ENCODE data around the gene ATE1.
"Not testable (repeated sequence)": the region's sequence is repeated elsewhere in the genome, so short reads cannot be mapped to it uniquely, and the experiment has no call there.

ATE1 gene

GRCh38 chr10:121774813-121775212 is 153.0 kb downstream of the ATE1 start:
- no peak for DNase-seq

DNA sequence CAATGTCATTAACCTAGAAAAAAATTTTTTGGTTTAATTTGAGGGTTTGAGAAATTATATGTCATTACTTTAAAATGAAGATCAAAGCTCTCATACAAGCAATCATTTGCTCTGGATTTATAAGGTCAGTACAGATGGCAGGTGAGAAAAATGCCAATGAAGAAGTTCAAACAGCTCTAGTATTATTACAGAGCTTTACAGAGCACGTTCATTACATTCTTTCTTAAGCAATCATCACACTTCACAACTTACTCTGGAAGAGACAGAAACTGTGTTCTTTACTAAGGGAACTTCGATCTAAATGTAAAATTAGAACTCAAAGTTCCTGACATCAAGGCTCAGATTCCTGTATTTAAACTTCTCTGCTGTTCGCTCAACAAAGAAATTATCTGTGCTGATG is 153.4 kb downstream of the ATE1 start:
- DNase-seq: no peak

DNA sequence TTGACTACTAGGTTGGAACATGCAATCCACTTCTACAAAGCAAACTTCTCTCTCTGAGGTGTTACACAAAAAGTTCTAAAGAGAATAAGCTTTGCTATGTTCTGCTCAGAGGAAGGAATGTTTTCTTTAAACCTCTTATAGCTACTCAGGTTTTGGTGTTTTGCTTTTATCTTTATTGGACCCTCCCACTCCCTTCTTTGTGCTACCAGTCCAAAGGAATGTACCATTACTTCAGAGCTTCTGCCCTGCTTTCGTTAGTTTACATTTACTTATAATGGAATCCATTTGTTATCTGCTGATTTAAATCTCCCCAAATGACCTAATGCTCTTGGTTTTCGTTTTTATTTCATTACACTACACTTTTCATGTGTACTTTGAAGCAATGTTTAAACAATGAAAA is 154.9 kb downstream of the ATE1 start:
- DNase-seq: no peak

DNA sequence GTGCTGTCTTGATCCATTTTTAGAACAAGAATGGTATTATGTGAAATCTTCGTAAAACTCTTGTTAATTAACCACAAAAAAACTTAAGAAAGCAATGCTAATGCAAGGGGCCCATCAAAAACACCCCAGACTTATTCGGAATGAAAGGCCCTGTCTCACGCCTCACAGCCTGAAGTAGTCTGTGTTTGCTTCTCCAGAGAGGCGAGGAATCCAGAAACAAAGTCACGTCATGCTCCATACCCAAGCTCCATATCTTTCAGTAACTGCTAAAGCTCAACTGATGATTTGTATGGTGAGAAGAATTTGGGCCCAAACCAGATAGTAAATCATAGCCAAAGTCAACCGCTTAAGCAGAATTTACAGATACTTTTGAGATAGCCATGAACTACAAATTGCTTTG is 155.4 kb downstream of the ATE1 start:
- no peak for DNase-seq

GRCh38 chr10:121771966-121772365 is 155.9 kb downstream of the ATE1 start:
- DNase-seq: no peak

- DNase-seq: no peak
Observed at GRCh38 chr10:121766426-121766825, 161.4 kb downstream of the ATE1 start.

- no peak for DNase-seq
Observed at GRCh38 chr10:121765204-121765603, 162.6 kb downstream of the ATE1 start.

- no peak for DNase-seq
Observed at GRCh38 chr10:121764233-121764942, 163.4 kb downstream of the ATE1 start.

DNA sequence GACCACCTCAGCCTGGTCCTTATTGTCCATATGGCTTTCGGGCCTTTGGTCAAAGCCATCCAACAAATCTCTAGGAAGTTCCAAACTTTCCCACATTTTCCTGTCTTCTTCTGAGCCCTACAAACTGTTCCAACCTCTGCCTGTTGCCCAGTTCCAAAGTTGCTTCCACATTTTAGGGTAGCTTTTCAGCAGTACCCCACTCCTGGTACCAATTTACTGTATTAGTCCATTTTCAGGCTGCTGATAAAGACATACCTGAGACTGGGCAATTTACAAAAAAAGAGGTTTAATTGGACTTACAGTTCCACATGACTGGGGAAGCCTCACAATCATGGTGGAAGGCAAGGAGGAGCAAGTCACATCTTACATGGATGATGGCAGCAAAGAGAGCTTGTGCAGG is 170.6 kb downstream of the ATE1 start:
- not testable (repeated sequence) for DNase-seq

- DNase-seq: not testable (repeated sequence)
Observed at GRCh38 chr10:121755496-121755895, 172.3 kb downstream of the ATE1 start.

- DNase-seq: no peak
Observed at GRCh38 chr10:121754666-121755065, 173.2 kb downstream of the ATE1 start.

DNA sequence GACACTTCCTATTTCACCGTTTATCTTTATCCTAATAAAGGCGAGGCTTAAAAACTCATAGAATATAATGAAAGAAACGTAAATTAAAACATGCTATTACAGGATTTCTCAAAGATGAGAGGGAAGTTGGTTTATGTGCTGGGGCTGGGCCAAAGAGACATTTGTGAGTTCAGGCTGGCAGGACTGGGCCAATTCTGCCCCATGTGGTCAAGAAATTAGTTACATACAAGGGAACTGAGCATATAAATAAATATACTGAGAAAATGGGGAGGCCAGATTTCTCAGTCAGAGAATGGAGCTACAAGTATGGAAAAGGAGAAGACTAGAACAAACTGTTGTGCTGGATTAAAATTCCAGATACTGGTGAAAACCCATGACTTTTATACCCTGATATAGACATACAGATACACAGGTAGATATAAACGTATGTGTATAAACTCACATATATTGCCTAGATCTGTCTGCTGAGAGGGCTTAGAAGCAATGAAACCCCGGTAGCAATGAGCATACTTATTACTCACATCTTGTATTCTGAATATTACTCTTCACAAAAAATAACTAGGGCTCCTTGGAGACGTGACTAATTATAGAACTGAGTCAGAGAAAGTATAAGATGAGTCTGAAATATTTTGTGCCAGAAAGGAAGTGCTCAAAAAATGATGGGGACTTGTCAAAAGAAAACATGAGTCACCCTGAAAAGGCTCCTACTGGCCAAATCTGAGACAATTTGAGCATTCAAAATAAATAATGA is 173.9 kb downstream of the ATE1 start:
- DNase-seq: no peak

- DNase-seq: no peak
Observed at GRCh38 chr10:121751191-121751760, 176.6 kb downstream of the ATE1 start.

GRCh38 chr10:121747163-121747775 is 180.6 kb downstream of the ATE1 start:
- no peak for DNase-seq

- no peak for DNase-seq
Observed at GRCh38 chr10:121741248-121741792, 186.5 kb downstream of the ATE1 start.

DNA sequence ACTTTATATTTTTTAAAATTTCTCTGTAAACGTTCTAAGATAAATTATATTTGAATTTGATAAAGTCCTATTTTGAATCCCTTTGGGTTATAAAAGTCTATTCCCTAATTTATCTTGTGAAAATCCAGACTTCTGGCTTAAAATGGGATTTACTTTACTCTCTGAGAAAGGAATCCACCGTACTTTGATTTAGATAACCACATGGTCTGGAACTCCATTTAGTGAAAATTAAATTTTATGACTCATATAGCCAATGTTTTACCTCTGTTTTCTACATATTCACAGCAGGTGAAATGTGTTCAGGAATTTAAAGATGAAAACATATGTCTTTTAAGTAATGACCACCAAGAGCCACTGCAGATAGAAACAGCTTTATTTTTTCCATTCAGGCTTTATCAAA is 187.8 kb downstream of the ATE1 start:
- DNase-seq: no peak

- DNase-seq: no peak
Observed at GRCh38 chr10:121739114-121739513, 188.7 kb downstream of the ATE1 start.

- DNase-seq: no peak
Observed at GRCh38 chr10:121736315-121737130, 191.3 kb downstream of the ATE1 start.

- DNase-seq: no peak
Observed at GRCh38 chr10:121735263-121735662, 192.6 kb downstream of the ATE1 start.

- DNase-seq: no peak
Observed at GRCh38 chr10:121734589-121735045, 193.2 kb downstream of the ATE1 start.

DNA sequence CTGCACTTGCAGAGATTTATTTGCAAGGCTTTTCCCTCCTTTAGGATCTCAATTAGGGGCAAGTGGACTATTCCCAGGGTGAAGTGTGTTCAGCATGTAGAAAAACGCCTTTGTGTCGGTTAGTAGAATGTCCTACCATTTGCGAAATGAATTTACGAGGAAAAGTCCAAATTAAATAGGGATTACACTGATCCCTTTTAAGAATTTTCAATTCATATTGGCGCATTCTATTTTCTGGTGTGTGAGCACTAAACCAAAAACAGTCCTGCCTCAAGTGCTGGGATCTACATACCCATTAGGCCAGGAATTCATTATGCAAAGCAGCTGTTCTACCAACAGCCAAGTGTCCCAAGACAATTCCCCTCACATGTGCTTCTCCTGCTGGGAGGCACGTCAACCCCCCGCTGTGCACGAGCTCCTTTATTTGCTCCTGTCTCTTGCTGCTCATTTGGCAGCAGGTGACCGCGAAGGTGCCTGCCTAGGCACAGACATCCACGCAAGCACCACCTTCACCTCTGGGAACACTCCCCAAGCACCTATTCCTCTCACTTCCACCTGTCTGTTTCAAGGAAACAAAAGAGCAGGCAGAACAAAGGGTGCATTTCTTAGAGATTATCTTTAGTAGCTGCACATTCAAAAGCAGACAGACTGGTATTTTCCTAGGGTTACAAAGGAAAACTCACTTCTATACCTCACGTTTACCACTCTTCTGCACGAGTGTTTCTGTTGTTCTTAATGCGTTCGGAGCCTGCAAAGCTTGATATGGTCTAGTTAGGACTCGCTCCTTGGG is 195.0 kb downstream of the ATE1 start:
- DNase-seq: no peak

DNA sequence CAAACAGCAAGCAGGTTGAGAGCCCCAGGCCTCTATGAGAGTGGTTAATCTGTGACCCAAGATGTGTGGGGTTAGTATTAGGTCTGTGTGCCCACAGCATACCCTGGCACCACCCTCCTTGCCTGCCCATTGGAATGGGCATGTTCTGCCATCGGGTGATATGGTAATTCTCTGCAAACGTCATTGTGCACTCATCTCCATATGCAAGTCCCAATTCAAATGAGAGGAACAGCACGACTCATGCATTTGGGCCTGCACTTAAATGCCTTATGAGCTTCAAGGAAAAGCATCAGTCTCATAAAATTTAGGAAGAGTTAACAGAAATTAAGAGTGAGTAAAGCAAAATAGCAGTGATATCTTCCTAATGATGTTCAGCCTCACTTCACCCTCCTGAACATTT is 195.7 kb downstream of the ATE1 start:
- DNase-seq: no peak
